Stimulated activated CD8-positive, alpha-beta memory T cell treated with anti-CD3 and anti-CD28 coated beads, Interleukin-4, amount 100 ng/mL, for 4 hours (primary cell): ENCODE data around the gene PIGT.

ENCODE experiments used
- DNase-seq, 2 donors: peaks; one replicate each; pipeline ENCODE4 v3.0.0-alpha.2; 2020; ENCODE audit warnings: low read depth in 2 of 2, low spot score in 1 of 2

The PIGT gene

GRCh38 chr20:45400346-45401031 lies 15.5 kb upstream of the PIGT start:
- no peak for DNase-seq

DNA sequence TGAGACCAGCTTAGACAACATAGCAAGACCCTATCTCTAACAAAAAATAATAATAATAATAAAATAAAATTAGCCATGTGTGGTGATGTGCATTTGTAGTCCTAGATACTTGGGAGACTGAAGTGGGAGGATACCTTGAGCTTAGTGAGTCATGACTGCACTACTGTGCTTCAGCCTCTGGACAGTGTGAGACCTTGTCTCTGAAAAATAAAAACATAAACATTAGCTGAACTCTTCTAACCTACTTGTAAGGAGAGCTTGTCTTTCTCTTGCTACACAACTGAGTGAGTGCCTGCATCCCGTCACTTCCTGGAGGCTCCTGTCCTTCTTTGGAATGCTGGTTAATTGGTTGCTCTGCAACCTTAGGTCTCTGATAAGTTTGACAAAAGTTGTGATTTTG lies 13.0 kb upstream of the PIGT start:
- DNase-seq, result no peak

- DNase-seq, result no peak
Observed at GRCh38 chr20:45404438-45404837, 11.5 kb upstream of the PIGT start.

GRCh38 chr20:45405571-45406259 lies 10.2 kb upstream of the PIGT start:
- DNase-seq, result no peak

DNA sequence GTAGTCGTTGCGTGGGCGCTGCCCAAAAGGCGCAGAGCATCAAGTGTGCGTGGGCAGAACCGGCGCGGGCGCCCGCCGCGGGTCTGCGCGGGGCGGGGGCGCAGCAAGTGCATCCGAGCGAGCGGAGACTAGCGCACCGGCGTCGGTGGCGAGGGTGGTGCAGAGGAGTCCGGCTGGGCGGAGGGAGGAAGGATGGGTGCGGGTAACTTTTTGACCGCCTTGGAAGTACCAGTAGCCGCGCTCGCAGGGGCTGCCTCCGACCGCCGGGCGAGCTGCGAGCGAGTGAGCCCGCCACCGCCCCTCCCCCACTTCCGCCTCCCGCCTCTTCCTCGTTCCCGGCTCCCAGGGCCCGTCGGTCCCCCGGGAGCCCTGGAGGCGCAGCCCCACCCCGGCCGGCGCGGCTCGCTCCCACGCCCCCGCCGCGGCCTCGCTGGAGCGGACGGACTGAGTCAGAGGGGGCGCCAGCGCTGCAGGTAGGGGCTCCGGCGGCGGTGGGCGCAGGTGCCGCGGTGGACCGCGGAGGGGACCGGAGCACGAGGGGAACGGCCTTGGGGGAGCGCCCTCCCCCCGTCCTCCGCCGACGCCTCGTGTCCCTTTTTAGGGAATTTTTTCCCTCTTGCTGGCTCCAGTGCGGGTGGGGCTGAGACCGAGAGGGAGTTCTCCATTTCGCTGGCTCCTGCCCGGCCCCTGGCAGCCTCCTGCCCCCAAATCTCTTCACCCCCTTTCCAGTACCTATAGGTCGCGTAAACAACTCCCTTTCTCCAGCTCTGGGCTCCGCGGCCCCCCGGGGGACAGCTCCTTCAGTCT lies 9.5 kb upstream of the PIGT start:
- DNase-seq, result peak in 1 of 2 donors; percentile 51

DNA sequence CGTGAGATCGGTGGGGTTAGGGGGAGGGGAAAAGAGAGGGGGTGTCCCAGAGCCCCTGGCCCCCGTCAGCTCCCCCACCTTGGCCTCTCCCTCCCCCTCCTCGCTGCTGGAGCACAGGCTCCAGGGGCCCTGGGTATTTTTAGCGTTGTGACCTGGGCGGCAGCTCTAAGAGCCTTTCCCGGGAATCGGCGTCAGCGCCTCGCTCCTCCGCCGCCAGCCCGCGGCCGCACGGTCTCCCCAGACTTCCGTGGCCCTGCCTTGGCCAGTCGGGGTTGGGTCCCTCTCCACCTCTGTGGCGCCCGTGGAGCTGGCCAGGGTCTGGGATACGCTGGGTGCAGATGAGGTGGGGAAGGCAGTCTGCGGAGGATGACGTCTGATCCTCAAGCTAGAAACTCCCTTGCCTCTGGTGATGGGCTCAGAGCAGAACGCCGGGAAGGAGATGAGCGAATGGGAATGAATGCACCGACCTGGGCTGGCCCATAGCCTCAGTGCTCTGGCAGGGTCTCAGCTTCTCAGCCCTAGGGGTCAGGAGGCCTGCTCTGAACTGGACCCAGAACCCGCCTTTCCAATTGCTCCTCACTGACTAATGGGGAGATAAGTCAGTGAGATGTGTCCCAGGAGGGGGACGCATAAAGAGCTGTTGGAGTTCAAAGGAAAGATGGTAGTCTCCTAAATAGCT lies 8.7 kb upstream of the PIGT start:
- no peak for DNase-seq

DNA sequence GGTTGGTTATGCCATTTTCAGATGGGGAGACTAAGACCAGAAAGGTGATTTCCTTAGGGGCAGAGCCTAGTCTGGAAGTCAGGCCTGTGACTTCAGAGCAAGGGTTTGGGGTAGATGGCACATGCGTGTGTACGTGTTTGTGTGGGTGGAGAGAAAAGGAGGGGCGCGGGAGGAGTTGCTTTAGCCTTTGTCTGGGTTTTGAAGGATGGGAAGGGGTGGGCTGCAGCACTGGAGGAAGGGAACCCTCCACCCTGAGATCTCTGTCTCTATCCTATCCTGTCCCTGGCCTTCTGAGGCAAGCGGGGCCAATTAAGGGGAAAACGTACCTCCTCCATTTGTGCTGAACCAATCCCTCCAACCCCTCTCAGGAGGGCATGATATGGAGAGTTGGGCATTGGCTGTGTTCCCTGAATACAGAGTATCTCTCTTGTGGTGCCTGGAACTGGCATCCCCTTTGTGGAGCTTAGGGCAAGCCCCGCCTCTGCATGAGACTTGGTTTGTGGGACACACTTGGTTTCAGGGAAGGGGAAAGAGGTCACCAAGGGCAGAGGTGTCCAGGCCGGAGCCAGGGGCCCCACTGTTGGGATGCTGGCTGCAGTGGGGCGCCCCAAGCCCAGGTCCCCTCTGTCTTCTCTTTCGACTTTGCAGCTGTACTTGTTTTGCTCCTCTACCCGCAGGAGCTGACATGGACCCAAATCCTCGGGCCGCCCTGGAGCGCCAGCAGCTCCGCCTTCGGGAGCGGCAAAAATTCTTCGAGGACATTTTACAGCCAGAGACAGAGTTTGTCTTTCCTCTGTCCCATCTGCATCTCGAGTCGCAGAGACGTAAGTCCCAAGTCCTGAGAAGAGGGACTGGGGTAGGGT lies 7.9 kb upstream of the PIGT start, which contains the start of gene DBNDD2:
DBNDD2 (plus strand) TSS at position 507 of the 863 bp plus-strand sequence; CDS start at position 686, 179 bp downstream.
- DNase-seq, result no peak

DNA sequence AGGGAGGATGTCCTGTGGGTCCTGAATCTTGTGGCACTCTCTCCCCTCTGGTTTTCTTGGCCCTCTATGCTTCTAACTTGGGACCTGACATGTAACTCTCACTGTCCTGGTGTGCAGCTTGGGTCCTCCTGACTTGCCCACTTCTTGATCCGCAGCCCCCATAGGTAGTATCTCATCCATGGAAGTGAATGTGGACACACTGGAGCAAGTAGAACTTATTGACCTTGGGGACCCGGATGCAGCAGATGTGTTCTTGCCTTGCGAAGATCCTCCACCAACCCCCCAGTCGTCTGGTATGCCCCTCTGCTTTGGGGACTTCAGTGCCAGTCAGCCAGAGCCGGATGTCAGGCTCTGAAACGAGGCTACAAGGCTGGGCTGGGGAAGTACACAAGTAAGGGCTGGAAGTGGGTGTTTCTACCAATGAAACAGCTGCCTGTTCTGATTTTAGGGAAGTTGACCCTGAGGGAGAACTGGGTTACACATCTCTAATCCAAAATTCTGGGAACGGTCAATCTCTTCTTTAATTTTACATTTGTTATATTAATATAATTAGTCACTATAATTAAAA lies 7.2 kb upstream of the PIGT start:
- DNase-seq, result no peak

GRCh38 chr20:45409521-45410272 lies 6.2 kb upstream of the PIGT start:
- no peak for DNase-seq

DNA sequence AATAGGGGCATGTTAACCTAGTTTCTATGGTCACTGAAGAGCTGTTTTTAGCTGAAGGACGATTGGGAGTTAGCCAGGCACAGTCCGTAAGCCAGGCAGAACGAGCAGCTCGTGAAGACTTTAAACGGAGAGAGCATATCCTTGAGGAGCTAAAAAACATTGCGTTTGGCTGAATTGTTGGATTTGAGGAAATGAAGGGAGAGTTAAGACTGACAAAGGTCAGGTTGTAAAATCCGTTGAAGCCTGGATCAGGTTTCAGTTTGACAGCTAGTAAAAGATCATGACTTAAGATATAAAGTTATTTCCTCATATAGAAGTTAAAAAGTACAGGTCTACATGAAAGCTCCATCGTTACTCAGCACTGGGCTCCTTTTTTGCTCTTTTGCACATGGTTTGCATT lies 5.1 kb upstream of the PIGT start:
- DNase-seq, result no peak

DNA sequence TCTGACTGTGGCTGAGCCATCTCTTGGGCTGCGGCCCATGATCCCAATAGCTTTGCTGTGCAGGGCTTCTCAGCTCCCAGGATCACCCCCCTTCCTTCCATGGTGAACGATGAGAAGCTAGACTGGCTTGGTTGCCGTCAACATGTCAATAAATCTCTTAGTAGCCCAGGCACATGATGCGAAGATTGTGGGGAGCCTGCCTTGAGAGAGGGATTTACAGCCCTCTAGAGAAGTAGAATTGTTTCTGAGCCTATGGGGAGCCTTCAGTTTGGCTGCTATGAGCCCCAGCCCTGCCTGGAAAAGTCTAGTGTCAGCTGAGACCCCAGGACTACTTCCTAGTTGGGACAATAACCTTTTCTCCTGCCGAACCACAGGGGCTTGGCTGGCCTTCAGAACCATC lies 3.3 kb upstream of the PIGT start:
- no peak for DNase-seq

GRCh38 chr20:45413479-45413878 lies 2.5 kb upstream of the PIGT start:
- DNase-seq, result no peak

DNA sequence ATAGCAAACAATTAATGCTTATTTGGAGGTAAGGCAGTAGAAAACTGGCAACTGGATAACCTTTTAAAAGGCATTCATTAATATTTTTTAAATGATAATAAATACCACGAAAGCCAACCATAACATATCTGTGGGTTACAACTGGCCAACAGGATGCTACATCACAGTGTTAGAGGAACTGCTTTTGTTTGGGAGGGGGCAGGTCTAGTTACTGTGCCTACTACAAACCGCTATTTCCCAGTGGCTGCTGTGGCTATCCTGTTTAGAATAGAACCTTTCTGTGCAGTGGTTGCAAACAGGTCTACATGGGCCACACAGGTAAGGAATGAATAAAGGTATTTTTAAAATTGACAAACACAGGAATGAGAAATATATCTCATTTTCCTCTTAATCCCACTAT lies 976 bp downstream of the PIGT start:
- no peak for DNase-seq

GRCh38 chr20:45419188-45420091 lies 3.5 kb downstream of the PIGT start:
- DNase-seq, result no peak

GRCh38 chr20:45420125-45420524 lies 4.2 kb downstream of the PIGT start:
- no peak for DNase-seq

DNA sequence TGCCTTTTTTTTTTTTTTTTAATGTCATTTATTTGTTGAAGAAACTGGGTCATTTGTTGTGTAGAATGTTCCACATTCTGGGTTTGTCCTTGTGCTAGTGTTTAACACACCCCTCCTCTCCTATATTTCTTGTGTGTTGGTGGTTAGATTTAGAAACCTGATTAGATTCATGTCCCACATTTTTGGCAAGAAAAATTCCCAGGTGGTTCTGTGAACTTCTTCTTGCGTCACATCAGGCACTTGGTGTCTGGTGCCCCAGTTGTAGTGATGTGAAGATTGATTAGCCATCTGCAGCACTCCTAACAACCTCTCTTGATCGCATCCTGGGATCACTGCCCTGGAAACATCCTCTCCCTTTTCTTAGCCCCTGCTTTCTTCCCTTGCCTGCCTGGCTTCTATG lies 7.8 kb downstream of the PIGT start:
- no peak for DNase-seq

- DNase-seq, result no peak
Observed at GRCh38 chr20:45425561-45425960, 9.6 kb downstream of the PIGT start.

GRCh38 chr20:45426320-45427016 lies 10.5 kb downstream of the PIGT start:
- DNase-seq, result no peak
